Upper lobe of left lung (tissue), 6 donors: ENCODE measurements around the gene SAMD3. TPM values are rescaled to one million over a fixed set of nuclear protein-coding genes. Genes with fewer than 3 reads are reported as not detected.
A peak's percentile ranks its signal among the peaks of the same experiment; 100 is the strongest.
"Not testable (repeated sequence)": the region's sequence is repeated elsewhere in the genome, so short reads cannot be mapped to it uniquely, and the experiment has no call there.

ENCODE experiments used
- ATAC-seq, 2 donors: fragments of 200-7000 bp; cut with Tn5 transposase; one replicate each; pipeline ENCODE4 v1.9.1; 2022; ENCODE audit warnings: mild to moderate bottlenecking in 2 of 2, moderate library complexity in 2 of 2; ENCODE audit not compliant: low FRiP score in 2 of 2
- DNase-seq, 2 donors: peaks; one replicate each; pipeline ENCODE4 v3.0.0-alpha.2; 2019 to 2020
- H3K27ac ChIP-seq, 4 donors: fragments of 200-600 bp; sonication (generic); one replicate each; pipeline ENCODE4 v1.5.1; 2016 to 2019
- H3K27me3 ChIP-seq, 4 donors: fragments of 200-600 bp; sonication (generic); one replicate each; pipeline ENCODE4 v1.5.1; 2017 to 2019
- H3K36me3 ChIP-seq, 4 donors: fragments of 200-600 bp; sonication (generic); one replicate each; pipeline ENCODE4 v1.5.1; 2016 to 2019
- H3K4me1 ChIP-seq, 4 donors: fragments of 200-600 bp; sonication (generic); one replicate each; pipeline ENCODE4 v1.5.1; 2018 to 2019
- H3K4me3 ChIP-seq, 4 donors: fragments of 200-600 bp; sonication (generic); one replicate each; pipeline ENCODE4 v1.5.1; 2017 to 2019; ENCODE audit warnings: mild to moderate bottlenecking in 2 of 4, moderate library complexity in 1 of 4
- H3K9me3 ChIP-seq, 4 donors: fragments of 200-600 bp; sonication (generic); one replicate each; pipeline ENCODE4 v1.5.1; 2018 to 2019
- EP300 ChIP-seq, 4 donors: sonication (generic); formaldehyde crosslinking; IDR thresholded peaks; one replicate each; pipeline ENCODE4 v1.5.1; 2017; ENCODE audit warnings: antibody characterized with exemption in 4 of 4, control low read depth in 2 of 4
- POLR2A ChIP-seq, 4 donors: fragments of 450-650 bp; IDR thresholded peaks; one replicate each; pipeline ENCODE4 v1.5.1; 2016 to 2017; ENCODE audit warnings: antibody characterized with exemption in 4 of 4, mild to moderate bottlenecking in 2 of 4
- POLR2AphosphoS5 ChIP-seq, 2 donors: sonication (generic); formaldehyde crosslinking; IDR thresholded peaks; one replicate each; pipeline ENCODE4 v1.5.1; 2017; ENCODE audit warnings: antibody characterized with exemption in 2 of 2
- WGBS, 2 donors: methylation state at CpG; one replicate each; pipeline ENCODE4 v1.1.5; 2017 to 2018; 5-methylcytosine and 5-hydroxymethylcytosine counted together
- total RNA-seq, 6 donors: library from RNA; depleted of rRNA in 4 of 6; stranded (reverse); fragments of >200 nt in 4 of 6; gene quantifications; one replicate each; pipeline versions ENCODE4 v1.1.0 to v1.2.1, GENCODE V29; 2016 to 2021
- TF ChIP-seq, protein P1 (sequence below), 6 experiments: fragments of 450-650 bp in 4 of 6; fragments of 200-600 bp in 2 of 6; sonication (generic) in 2 of 6; IDR thresholded peaks; one replicate each; pipeline ENCODE4 v1.5.1; 2016 to 2019; ENCODE audit warnings: antibody characterized with exemption in 6 of 6
- donor health status: DM: no; HTN: no; CAD: no; lungs with moderate emphysema.
- donor health status: DM: no; HTN: yes; CAD: no; lungs with severe emphysema.

SAMD3 gene
- total RNA-seq, 6 donors from 2014 or later = 2.8 to 11.4 (median 5.2) TPM

DNA sequence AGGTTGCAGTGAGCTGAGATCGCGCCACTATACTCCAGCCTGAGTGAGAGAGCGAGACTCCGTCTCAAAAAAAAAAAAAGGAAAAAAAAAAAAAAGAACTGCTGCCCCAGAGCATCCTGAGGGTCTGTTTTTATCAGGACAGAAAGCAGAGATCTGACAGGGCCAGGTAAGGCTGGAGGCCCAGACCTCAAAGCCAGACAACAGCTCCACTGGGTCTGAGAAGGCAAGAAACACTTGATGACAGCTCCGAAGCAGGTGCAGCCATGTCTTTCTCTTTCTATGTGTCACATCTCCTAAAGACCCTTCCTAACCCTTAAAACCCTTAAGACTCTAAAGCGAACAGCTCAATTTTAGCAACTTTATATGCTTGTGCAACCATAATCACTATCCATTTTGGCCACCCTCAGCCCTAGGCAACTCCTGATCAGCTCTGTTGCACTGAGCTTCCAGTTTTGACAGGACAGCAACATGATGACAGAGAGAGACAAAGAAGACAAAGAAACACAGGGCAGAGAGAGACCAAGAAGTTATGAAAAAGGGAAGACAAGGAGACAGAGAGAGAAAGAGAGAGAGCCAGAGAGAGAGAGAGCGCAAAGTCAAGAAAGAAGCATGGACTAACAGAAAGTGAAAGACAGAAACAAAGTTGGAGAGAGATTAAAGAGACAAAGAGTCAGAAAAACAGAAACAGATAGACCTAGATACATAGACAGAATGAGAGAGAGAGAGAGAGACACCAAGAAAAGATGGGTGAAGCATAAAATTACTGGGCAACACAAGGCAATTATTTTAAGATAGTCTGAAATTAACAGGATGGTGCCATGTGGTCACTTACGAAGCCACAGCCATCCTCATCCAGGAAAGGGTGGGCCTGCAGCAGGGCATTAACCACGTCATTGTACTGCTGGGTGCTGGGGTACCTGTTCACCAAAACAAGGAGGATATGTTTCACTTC is 39.2 kb downstream of the SAMD3 start:
- no peak overlapping the region for H3K4me3 ChIP-seq
- no peaks in the 10 kb centered on the region for H3K27me3 ChIP-seq
- no peaks in the 10 kb centered on the region for H3K9me3 ChIP-seq
- ATAC-seq (no peak), DNase-seq (peak in 1 of 2 donors; percentile 23)
- WGBS, 2 donors = 82 to 90% methylated on average over 9 of the region's 9 CpGs
- H3K36me3 ChIP-seq = no peaks in the 10 kb centered on the region
- TF ChIP-seq, protein P1, sequence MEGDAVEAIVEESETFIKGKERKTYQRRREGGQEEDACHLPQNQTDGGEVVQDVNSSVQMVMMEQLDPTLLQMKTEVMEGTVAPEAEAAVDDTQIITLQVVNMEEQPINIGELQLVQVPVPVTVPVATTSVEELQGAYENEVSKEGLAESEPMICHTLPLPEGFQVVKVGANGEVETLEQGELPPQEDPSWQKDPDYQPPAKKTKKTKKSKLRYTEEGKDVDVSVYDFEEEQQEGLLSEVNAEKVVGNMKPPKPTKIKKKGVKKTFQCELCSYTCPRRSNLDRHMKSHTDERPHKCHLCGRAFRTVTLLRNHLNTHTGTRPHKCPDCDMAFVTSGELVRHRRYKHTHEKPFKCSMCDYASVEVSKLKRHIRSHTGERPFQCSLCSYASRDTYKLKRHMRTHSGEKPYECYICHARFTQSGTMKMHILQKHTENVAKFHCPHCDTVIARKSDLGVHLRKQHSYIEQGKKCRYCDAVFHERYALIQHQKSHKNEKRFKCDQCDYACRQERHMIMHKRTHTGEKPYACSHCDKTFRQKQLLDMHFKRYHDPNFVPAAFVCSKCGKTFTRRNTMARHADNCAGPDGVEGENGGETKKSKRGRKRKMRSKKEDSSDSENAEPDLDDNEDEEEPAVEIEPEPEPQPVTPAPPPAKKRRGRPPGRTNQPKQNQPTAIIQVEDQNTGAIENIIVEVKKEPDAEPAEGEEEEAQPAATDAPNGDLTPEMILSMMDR (IDR thresholded peaks at IDR 0.05) = no peak
- TF ChIP-seq EP300 (IDR thresholded peaks at IDR 0.05) = no peak
- no peak for TF ChIP-seq POLR2A (IDR thresholded peaks at IDR 0.05)
- no peak for TF ChIP-seq POLR2AphosphoS5 (IDR thresholded peaks at IDR 0.05)
- H3K4me1 ChIP-seq = no peaks in the 10 kb centered on the region
- peak overlapping the region in 1 of 4 donors; percentile 17 for H3K27ac ChIP-seq

GRCh38 chr6:130182466-130182865 is 40.3 kb downstream of the SAMD3 start:
- Histone ChIP-seq H3K27ac (no peak overlapping the region), H3K9me3 (no peaks in the 10 kb centered on the region), H3K4me1 (no peaks in the 10 kb centered on the region), H3K27me3 (no peaks in the 10 kb centered on the region), H3K36me3 (no peaks in the 10 kb centered on the region), H3K4me3 (no peak overlapping the region)
- ATAC-seq (no peak), DNase-seq (no peak)
- TF ChIP-seq, protein P1 (IDR thresholded peaks at IDR 0.05) = no peak
- TF ChIP-seq POLR2A (IDR thresholded peaks at IDR 0.05) = no peak
- no peak for TF ChIP-seq POLR2AphosphoS5 (IDR thresholded peaks at IDR 0.05)
- no peak for TF ChIP-seq EP300 (IDR thresholded peaks at IDR 0.05)

GRCh38 chr6:130178692-130179091 is 44.1 kb downstream of the SAMD3 start:
- no peaks in the 10 kb centered on the region for H3K27me3 ChIP-seq
- TF ChIP-seq, protein P1 (IDR thresholded peaks at IDR 0.05) = no peak
- no peak for TF ChIP-seq EP300 (IDR thresholded peaks at IDR 0.05)
- no peak for TF ChIP-seq POLR2AphosphoS5 (IDR thresholded peaks at IDR 0.05)
- no peak for TF ChIP-seq POLR2A (IDR thresholded peaks at IDR 0.05)
- no peak for DNase-seq
- H3K36me3 ChIP-seq = no peaks in the 10 kb centered on the region
- H3K9me3 ChIP-seq = no peaks in the 10 kb centered on the region
- no peaks in the 10 kb centered on the region for H3K4me1 ChIP-seq
- no peak overlapping the region for H3K4me3 ChIP-seq
- H3K27ac ChIP-seq = no peak overlapping the region
- WGBS, 2 donors = 77 to 93% methylated on average over 1 of the region's 1 CpG
- peak in 1 of 2 donors; percentile 63 for ATAC-seq

DNA sequence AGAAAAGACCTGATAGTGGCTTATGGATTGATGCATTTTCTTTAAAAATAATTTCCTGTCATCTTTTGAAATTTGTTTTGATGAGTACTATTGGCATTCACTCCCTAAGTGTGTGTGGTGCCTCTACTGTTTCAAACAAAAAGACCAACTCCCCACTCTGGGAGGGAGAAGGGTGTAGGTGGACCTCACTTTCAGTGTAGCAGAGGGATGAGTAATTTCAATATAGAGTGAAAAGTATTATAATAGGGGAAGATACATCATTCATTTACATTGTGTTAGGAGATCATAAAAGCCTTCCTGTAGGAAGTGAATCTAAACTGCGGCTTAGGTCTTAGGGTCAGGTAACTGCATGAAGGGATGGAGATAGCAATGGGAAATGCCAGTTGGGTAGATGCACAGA is 46.4 kb downstream of the SAMD3 start:
- no peaks in the 10 kb centered on the region for H3K9me3 ChIP-seq
- H3K4me1 ChIP-seq = no peaks in the 10 kb centered on the region
- TF ChIP-seq POLR2AphosphoS5 (IDR thresholded peaks at IDR 0.05) (no peak), POLR2A (IDR thresholded peaks at IDR 0.05) (no peak), EP300 (IDR thresholded peaks at IDR 0.05) (no peak)
- TF ChIP-seq, protein P1 (IDR thresholded peaks at IDR 0.05) = no peak
- ATAC-seq (no peak), DNase-seq (no peak)
- no peaks in the 10 kb centered on the region for H3K27me3 ChIP-seq
- H3K4me3 ChIP-seq = no peak overlapping the region
- no peaks in the 10 kb centered on the region for H3K36me3 ChIP-seq
- no peak overlapping the region for H3K27ac ChIP-seq
- WGBS, 2 donors = 88 to 95% methylated on average over 1 of the region's 1 CpG

- H3K36me3 ChIP-seq, H3K27me3 ChIP-seq, H3K4me3 ChIP-seq, DNase-seq, H3K4me1 ChIP-seq, H3K9me3 ChIP-seq, ATAC-seq, H3K27ac ChIP-seq: not testable (repeated sequence)
- WGBS, 2 donors = 80 to 85% methylated on average over 3 to 4 of the region's 4 CpGs
Observed at GRCh38 chr6:130173377-130174004, 49.3 kb downstream of the SAMD3 start.

GRCh38 chr6:130170160-130170559 is 52.6 kb downstream of the SAMD3 start:
- H3K27me3 ChIP-seq, ATAC-seq, H3K27ac ChIP-seq, DNase-seq, H3K36me3 ChIP-seq, H3K4me3 ChIP-seq, H3K9me3 ChIP-seq, H3K4me1 ChIP-seq: not testable (repeated sequence)
- 83 to 92% methylated on average over 4 of the region's 4 CpGs for WGBS, 2 donors
